NOMO-1 treated with DMSO at 0.1 percent for 48 hours (cell line): ENCODE results near the gene EMD.
A peak's percentile ranks its signal among the peaks of the same experiment; 100 is the strongest.
"Not testable (repeated sequence)": the region's sequence is repeated elsewhere in the genome, so short reads cannot be mapped to it uniquely, and the experiment has no call there.

Experiments
- DNase-seq: peaks from one replicate; lab custom pipeline; 2025; ENCODE audit not compliant: unreplicated experiment; lab: John Stamatoyannopoulos, UW

Gene EMD

GRCh38 chrX:154378799-154379568, at the start of gene EMD:
Gene EMD (plus strand): TSS chrX:154379295. CDS start chrX:154379485, 190 bp downstream.
- DNase-seq: peak; percentile 97

GRCh38 chrX:154332561-154332960, 46.5 kb upstream of the EMD start:
- no peak for DNase-seq

- no peak for DNase-seq
Observed at GRCh38 chrX:154333116-154333515, 46.0 kb upstream of the EMD start.

GRCh38 chrX:154333837-154334271, 45.2 kb upstream of the EMD start:
- peak; percentile 72 for DNase-seq

- no peak for DNase-seq
Observed at GRCh38 chrX:154334496-154334895, 44.6 kb upstream of the EMD start.

- not testable (repeated sequence) for DNase-seq
Observed at GRCh38 chrX:154341399-154342298, 37.4 kb upstream of the EMD start.

GRCh38 chrX:154343063-154343462, 36.0 kb upstream of the EMD start:
- DNase-seq: not testable (repeated sequence)

GRCh38 chrX:154343620-154344019, 35.5 kb upstream of the EMD start:
- not testable (repeated sequence) for DNase-seq

- DNase-seq: no peak
Observed at GRCh38 chrX:154348114-154348531, 31.0 kb upstream of the EMD start.

GRCh38 chrX:154348646-154349358, 30.3 kb upstream of the EMD start:
- DNase-seq: no peak

GRCh38 chrX:154349359-154349935, 29.6 kb upstream of the EMD start:
- DNase-seq: no peak

GRCh38 chrX:154349979-154350378, 29.1 kb upstream of the EMD start:
- no peak for DNase-seq

GRCh38 chrX:154350429-154351182, 28.5 kb upstream of the EMD start:
- DNase-seq: no peak

GRCh38 chrX:154351183-154352011, 27.7 kb upstream of the EMD start:
- DNase-seq: no peak

GRCh38 chrX:154352012-154352401, 27.1 kb upstream of the EMD start:
- no peak for DNase-seq

GRCh38 chrX:154352466-154352865, 26.6 kb upstream of the EMD start:
- no peak for DNase-seq

- no peak for DNase-seq
Observed at GRCh38 chrX:154353172-154353843, 25.8 kb upstream of the EMD start.

GRCh38 chrX:154354013-154354412, 25.1 kb upstream of the EMD start:
- DNase-seq: no peak

GRCh38 chrX:154354516-154354915, 24.6 kb upstream of the EMD start:
- DNase-seq: no peak
